ENCODE measurements around the gene VSIG2.

VSIG2 gene

DNA sequence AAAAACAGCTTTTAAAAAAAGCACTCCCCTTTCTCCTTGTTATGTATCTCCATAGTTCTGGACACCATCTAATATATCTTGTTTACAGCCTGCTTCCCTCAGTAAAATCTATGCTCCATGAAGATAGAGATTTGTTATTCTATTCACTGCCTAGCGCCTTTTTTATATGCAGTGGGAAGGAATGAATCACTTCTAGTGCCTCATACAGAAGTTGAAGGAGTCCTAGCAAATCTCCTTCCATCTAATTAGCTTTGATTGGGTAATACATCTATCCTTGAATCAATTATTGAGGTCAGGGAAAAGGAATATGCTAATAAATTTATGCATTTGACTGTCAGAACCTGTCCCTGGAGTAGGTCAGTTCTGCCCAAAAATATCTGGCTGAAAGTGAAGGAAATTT lies 52.5 kb downstream of the VSIG2 start:
- in situ Hi-C loops (cut with HindIII; ENCODE audit: low pct_ligation_motif_present, low sequenced_read_pairs): no loop called here
- TF ChIP-seq, protein P1, sequence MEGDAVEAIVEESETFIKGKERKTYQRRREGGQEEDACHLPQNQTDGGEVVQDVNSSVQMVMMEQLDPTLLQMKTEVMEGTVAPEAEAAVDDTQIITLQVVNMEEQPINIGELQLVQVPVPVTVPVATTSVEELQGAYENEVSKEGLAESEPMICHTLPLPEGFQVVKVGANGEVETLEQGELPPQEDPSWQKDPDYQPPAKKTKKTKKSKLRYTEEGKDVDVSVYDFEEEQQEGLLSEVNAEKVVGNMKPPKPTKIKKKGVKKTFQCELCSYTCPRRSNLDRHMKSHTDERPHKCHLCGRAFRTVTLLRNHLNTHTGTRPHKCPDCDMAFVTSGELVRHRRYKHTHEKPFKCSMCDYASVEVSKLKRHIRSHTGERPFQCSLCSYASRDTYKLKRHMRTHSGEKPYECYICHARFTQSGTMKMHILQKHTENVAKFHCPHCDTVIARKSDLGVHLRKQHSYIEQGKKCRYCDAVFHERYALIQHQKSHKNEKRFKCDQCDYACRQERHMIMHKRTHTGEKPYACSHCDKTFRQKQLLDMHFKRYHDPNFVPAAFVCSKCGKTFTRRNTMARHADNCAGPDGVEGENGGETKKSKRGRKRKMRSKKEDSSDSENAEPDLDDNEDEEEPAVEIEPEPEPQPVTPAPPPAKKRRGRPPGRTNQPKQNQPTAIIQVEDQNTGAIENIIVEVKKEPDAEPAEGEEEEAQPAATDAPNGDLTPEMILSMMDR (IDR thresholded peaks at IDR 0.05; ENCODE audit: low read depth, low read length, missing control alignments): no peak

More for the DNA sequence above, 52.5 kb downstream of the VSIG2 start:
- no peak overlapping the region for H3K4me3 ChIP-seq (ENCODE audit: low read depth, low read length)
- H3K36me3 ChIP-seq (replicated peaks): no peaks in the 10 kb centered on the region
- no peak overlapping the region for H3K27ac ChIP-seq
- no peaks in the 10 kb centered on the region for H3K27me3 ChIP-seq (replicated peaks)
- DNase-seq: no peak

All from brain microvascular endothelial cell (primary cell).